Effector CD8-positive, alpha-beta T cell (primary cell): Measurements from ENCODE around the gene MDM2.
"Not testable (repeated sequence)": the region's sequence is repeated elsewhere in the genome, so short reads cannot be mapped to it uniquely, and the experiment has no call there.

Source experiments
- DNase-seq: peaks from one replicate; lab custom pipeline; 2025; lab: John Stamatoyannopoulos, UW

Gene MDM2

GRCh38 chr12:68805592-68806120 lies 2.3 kb upstream of the MDM2 start:
- no peak for DNase-seq

- DNase-seq, result no peak
Observed at GRCh38 chr12:68806488-68807237, 1.3 kb upstream of the MDM2 start.

DNA sequence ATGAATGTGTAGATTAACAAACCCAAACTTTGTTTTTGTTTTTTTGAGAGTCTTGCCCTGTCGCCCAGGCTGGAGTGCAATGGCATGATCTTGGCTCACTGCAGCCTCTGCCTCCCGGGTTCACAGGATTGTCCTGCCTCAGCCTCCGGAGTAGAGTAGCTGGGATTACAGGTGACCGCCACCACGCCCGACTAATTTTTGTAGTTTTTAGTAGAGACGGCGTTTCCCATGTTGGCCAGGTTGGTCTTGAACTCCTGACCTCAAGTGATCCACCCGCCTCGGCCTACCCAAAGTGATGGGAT lies 752 bp upstream of the MDM2 start:
- DNase-seq, result not testable (repeated sequence)

- DNase-seq, result peak; percentile 36
Observed at GRCh38 chr12:68808388-68809189, 612 bp downstream of the MDM2 start.

GRCh38 chr12:68809190-68810026 lies 1.4 kb downstream of the MDM2 start:
- DNase-seq, result no peak

DNA sequence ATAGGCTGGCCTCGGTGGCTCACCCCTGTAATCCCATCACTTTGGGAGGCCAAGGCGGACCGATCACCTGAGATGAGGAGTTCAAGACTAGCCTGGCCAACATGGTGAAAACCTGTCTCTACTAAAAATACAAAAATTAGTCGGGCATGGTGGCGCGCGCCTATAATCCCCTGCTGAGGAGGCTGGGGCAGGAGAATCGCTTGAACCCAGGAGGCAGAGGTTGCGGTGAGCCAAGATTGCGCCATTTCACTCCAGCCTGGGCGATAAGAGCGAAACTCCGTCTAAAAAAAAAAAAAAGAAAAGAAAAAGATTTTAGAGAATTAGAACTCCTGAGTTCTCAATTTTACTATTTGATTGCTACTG lies 2.0 kb downstream of the MDM2 start:
- DNase-seq, result not testable (repeated sequence)

DNA sequence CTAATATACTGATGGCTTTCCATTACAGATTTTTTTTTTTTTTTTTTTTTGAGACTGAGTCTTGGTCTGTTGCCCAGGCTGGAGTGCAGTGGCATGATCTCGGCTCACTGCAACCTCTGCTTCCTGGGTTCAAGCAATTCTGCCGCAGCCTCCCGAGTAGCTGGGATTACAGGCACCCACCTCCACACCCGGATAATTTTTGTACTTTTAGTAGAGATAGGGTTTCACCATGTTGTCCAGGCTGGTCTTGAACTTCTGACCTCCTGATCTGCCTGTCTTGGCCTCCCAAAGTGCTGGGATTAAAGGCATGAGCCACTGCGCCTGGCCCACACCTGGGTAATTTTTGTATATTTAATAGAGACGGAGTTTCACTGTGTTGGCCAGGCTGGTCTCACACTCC lies 3.6 kb downstream of the MDM2 start:
- not testable (repeated sequence) for DNase-seq

DNA sequence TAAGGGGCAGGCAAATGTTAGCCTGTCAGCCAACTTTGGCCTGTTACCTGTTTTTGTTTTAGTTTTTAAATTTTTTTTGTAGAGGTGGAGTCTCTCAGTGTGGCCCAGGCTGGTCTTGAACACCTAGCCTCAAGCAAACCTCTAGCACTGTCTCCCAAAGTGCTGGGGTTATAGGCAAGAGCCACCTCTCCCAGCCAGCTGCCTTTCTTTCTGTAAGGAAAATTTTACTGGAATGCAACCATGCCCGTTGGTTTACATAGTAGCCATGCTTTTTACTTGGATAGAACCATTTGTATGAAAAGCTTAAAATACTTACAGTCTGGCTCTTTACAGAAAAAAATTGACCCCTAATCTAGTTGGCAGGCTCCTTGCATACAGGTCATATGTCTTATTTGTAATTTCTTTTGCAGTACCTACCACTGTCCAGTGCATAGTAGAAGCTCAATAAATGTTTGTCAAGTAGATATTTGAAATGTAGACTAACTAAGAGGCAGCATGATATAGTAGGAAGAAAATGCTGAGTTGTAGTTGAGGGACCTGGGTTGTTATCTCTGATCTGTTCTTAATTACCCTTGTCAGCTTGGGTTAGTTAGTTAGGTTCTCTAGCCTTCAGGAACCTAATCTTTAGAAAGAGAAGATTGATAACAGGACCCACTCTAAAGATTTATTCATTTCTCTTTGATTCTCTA lies 4.7 kb downstream of the MDM2 start:
- no peak for DNase-seq

DNA sequence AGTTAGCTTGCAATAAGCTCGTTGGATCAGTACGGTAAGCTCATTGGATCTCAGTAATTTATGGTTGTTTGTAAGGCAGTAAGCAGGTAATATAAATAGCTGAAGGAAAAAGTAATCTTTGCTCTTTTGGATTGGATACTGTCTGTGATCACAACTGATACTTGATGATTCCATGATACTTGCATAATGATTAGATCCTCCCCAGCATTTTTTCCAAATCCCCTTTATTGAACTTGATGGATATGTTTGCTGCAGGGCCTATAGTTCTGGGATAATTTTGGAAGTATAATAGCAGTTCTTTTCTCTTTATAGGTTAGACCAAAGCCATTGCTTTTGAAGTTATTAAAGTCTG lies 5.2 kb downstream of the MDM2 start:
- no peak for DNase-seq

DNA sequence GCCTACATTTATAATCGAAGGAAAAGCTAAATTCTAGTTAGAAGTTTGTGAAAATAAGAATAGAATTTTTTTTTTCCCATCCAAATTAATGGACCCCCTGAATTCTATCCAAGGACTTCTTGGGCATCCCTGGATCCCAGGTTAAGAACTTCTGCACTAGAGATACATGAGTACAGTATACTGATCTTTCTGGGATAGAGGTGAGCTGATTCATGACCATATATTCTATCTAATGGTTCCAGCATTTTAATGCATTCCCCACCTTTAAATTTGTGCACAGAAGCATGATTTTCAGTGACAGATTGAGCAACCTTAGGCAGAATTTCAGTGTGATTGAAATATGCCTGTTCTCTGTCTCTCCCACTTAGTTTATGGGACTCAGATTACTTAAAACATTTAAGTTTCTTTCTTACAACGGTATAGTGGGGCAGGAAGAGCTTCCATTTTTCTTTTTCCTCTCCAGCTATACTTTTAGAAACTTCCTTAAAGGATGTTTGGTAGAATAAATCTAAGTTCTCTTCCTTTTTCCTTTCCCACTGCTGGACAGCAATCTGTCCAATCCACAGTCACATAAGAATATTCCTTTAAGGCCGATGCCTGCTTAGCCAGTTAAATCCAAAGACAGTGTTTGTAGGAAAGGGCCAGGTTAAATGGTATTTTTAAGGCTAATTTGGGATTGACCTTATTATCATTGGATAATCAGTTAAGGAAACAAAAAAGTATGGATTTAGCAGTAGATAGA lies 6.7 kb downstream of the MDM2 start:
- DNase-seq, result no peak

GRCh38 chr12:68815232-68815927 lies 7.4 kb downstream of the MDM2 start:
- no peak for DNase-seq

DNA sequence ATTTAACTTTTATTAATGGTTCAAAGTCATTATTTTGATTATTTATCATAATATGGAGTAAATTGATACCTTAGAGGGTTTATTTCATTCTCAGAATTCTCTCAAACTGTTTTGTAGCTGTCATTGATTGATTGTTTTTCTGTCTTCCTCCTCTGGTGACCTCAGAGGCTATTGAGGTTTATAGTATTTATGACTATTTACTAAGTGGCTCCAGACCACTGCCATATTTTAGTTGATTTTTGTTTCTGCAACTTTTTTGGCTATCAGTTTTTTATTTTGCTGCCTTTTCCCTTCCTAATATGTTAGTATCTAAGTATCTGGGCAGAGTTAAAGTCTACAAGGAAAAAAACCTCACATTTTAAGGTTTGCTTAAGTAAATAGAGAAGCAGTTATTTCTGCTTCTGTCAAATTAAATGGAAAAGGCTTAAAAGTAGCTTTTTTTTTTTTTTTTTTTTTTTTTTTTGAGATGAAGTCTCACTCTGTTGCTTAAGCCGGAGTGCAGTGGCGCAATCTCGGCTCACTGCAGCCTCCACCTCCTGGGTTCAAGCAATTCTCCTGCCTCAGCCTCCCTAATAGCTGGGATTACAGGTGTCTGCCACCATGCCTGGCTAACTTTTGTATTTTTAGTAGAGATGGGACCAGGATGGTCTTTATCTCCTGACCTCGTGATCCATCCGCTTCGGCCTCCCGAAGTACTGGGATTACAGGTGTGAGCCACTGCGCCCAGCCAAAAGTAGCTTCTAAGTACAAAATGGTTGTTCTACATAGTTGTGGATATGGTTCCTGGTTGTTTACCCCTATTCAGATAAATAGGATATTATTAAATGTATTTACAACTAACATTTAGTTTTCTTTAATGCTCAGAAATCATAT lies 8.2 kb downstream of the MDM2 start:
- DNase-seq, result no peak

GRCh38 chr12:68819481-68819880 lies 11.5 kb downstream of the MDM2 start:
- DNase-seq, result not testable (repeated sequence)

DNA sequence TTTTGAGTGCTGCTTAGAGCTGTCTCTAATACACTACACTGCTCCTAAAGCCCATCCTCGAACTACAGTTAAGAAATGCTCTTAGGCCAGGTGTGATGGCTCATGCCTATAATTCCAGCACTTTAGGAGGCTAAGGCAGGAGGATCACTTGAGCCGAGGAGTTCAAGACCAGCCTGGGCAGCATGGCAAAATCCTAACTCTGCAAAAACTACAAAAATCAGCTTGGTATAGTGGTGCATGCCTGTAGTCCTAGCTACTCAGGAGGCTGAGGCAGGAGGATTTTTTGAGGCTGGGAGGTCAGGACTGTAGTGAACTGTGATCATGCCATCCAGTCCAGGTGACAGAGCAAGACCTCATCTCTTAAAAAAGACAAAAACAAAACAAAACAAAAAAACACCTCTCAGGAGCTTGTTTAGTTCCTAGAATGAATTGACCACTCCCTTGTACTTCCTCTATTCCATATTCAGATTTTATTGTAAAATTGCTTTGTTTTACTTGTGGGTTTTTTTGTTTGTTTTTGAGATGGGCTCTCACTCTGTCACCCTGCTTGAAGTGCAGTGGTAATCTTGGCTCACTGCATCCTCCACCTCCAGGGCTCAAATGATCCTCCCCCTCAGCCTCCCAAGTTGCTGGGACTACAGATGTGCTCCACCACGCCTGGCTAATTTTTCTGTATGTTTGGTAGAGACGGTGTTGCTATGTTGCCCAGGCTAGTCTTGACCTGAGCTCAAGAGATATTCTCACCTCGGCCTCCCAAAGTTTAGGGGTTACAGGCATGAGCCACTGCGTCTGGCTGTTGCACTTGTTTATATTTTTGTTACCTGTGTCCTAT lies 13.6 kb downstream of the MDM2 start:
- DNase-seq, result no peak

GRCh38 chr12:68823696-68824095 lies 15.7 kb downstream of the MDM2 start:
- no peak for DNase-seq

DNA sequence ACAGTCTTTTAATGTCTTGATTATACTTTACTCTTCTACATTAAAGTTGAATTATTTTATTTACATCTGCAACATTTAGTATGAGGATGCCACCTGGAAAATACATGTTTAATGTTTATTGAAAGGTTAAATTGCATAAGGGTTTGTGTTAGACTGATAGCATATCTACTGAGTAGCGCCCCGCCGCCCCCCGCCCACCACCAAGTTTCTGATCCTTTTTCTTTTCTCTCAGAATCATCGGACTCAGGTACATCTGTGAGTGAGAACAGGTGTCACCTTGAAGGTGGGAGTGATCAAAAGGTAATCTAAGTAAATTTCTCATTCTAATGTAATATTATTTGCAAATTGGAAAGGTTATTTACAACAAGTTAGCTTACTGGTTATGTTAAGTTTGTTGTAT lies 16.2 kb downstream of the MDM2 start:
- DNase-seq, result no peak

GRCh38 chr12:68824597-68825250 lies 16.7 kb downstream of the MDM2 start:
- no peak for DNase-seq

DNA sequence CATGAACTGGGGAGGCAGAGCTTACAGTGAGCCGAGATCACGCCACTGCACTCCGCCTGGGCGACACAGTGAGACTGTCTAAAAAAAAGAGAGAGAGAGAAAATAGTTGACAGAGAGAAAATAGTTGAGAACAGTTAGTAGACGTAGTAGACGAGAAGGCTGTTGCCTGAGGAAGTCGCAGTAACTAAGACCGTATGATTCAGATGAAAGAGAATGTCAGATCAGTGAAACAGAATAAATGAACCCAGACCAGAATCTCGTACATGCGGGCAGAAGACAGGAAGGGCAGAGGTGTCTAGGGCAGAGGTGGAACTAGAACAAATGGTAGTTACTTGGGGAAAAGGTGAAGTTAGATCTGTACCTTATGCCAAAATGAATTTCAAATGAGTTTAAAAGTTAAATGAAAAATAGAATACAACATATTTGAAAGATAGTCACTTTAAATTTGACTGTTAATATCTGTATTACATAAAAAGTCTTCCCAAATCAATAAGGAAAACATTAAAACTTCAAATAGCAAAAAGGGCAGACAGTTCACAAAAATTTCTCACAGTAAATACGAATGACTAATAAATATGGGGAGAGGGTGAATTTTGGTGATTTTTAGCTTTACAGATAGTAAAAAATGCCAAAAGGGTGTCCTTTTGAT lies 17.7 kb downstream of the MDM2 start:
- DNase-seq, result no peak
